PC-3 (cell line): ENCODE results near the gene AGPAT4.

ENCODE experiments used
- CTCF ChIP-seq: fragments of 300-600 bp; sonication (generic); conservative IDR thresholded peaks from 2 replicates; pipeline ENCODE4 v1.5.1; 2017; ENCODE audit warnings: antibody characterized with exemption, low read depth, mild to moderate bottlenecking, low read length
- EZH2 ChIP-seq: fragments of 300-600 bp; sonication (generic); IDR thresholded peaks from one replicate; pipeline ENCODE4 v1.6.1; 2017; ENCODE audit warnings: antibody characterized with exemption, mild to moderate bottlenecking, low read length; ENCODE audit not compliant: unreplicated experiment
- EZH2phosphoT487 ChIP-seq: fragments of 300-600 bp; sonication (generic); IDR thresholded peaks from 2 replicates; pipeline ENCODE4 v1.6.1; 2018; ENCODE audit warnings: mild to moderate bottlenecking, antibody characterized with exemption, low read length, borderline replicate concordance

GRCh38 chr6:161259302-161259701 is 14.6 kb downstream of the AGPAT4 start:
- no peak for TF ChIP-seq CTCF
- TF ChIP-seq EZH2: no peak
- TF ChIP-seq EZH2phosphoT487: no peak
